Ectodermal cell (in vitro differentiated cells): Measurements from ENCODE around the gene PROCA1.
"Not testable (repeated sequence)": the region's sequence is repeated elsewhere in the genome, so short reads cannot be mapped to it uniquely, and the experiment has no call there.

Experiments
- H3K27ac ChIP-seq: 2 replicates; pipeline ENCODE4 v1.7.0; 2013; ENCODE audit warnings: mild to moderate bottlenecking, low read depth, low read length; ENCODE audit not compliant: insufficient read depth, poor library complexity, severe bottlenecking
- H3K27me3 ChIP-seq: 2 replicates; pipeline ENCODE4 v1.7.0; 2013; ENCODE audit warnings: mild to moderate bottlenecking, low read length; ENCODE audit not compliant: insufficient read depth, control insufficient read depth, poor library complexity, severe bottlenecking
- H3K36me3 ChIP-seq: one replicate; pipeline ENCODE4 v1.7.0; 2013; ENCODE audit warnings: low read length; ENCODE audit not compliant: control insufficient read depth, insufficient read depth
- H3K4me1 ChIP-seq: one replicate; pipeline ENCODE4 v1.7.0; 2013; ENCODE audit warnings: low read length; ENCODE audit not compliant: control insufficient read depth, insufficient read depth
- H3K4me3 ChIP-seq: 2 replicates; pipeline ENCODE4 v1.7.0; 2013; ENCODE audit warnings: low read depth, low read length, control low read depth; ENCODE audit not compliant: insufficient read depth
- H3K9me3 ChIP-seq: 2 replicates; pipeline ENCODE4 v1.7.0; 2013; ENCODE audit warnings: mild to moderate bottlenecking, low read length, moderate library complexity; ENCODE audit not compliant: control insufficient read depth
- WGBS, 2 experiments: methylation state at CpG; one replicate each; pipeline ENCODE4 v1.1.7; 2013; ENCODE audit warnings: missing lambda C conversion rate in 2 of 2; 5-methylcytosine and 5-hydroxymethylcytosine counted together

PROCA1 gene

GRCh38 chr17:28723836-28724499, 12.3 kb upstream of the PROCA1 start:
- H3K27me3 ChIP-seq, H3K27ac ChIP-seq, H3K9me3 ChIP-seq, H3K4me3 ChIP-seq: not testable (repeated sequence)
- H3K4me1 ChIP-seq: peaks cover 38% of the 10 kb centered on the region
- 88 to 92% methylated on average over 4 of the region's 4 CpGs for WGBS, 2 experiments
- H3K36me3 ChIP-seq: peaks cover 26% of the 10 kb centered on the region

- H3K4me3 ChIP-seq: no peak overlapping the region
- no peaks in the 10 kb centered on the region for H3K27me3 ChIP-seq
- H3K4me1 ChIP-seq: peaks cover 45% of the 10 kb centered on the region
- H3K36me3 ChIP-seq: peaks cover 26% of the 10 kb centered on the region
- no peak overlapping the region for H3K27ac ChIP-seq
- H3K9me3 ChIP-seq: no peaks in the 10 kb centered on the region
- 92 to 93% methylated on average over 6 of the region's 6 CpGs for WGBS, 2 experiments
Observed at GRCh38 chr17:28723159-28723835, 11.6 kb upstream of the PROCA1 start.

GRCh38 chr17:28722417-28723158, 10.9 kb upstream of the PROCA1 start:
- H3K4me3 ChIP-seq: no peak overlapping the region
- peaks cover 47% of the 10 kb centered on the region for H3K4me1 ChIP-seq
- no peaks in the 10 kb centered on the region for H3K9me3 ChIP-seq
- peaks cover 26% of the 10 kb centered on the region for H3K36me3 ChIP-seq
- no peaks in the 10 kb centered on the region for H3K27me3 ChIP-seq
- no peak overlapping the region for H3K27ac ChIP-seq
- 92 to 95% methylated on average over 6 to 7 of the region's 7 CpGs for WGBS, 2 experiments

- Histone ChIP-seq H3K4me1 (peaks cover 47% of the 10 kb centered on the region), H3K36me3 (peaks cover 26% of the 10 kb centered on the region), H3K4me3 (peak overlapping the region; percentile 99)
- not testable (repeated sequence) for H3K9me3 ChIP-seq, H3K27me3 ChIP-seq, H3K27ac ChIP-seq
- 24 to 30% methylated on average over 19 of the region's 19 CpGs for WGBS, 2 experiments
Observed at GRCh38 chr17:28720997-28721329, 9.3 kb upstream of the PROCA1 start.

- Histone ChIP-seq H3K36me3 (peaks cover 28% of the 10 kb centered on the region), H3K4me1 (peaks cover 46% of the 10 kb centered on the region), H3K27me3 (no peaks in the 10 kb centered on the region), H3K27ac (peak overlapping the region; percentile 76), H3K4me3 (peak overlapping the region; percentile 99), H3K9me3 (no peaks in the 10 kb centered on the region)
- WGBS, 2 experiments: 1 to 2% methylated on average over 27 to 28 of the region's 30 CpGs
Observed at GRCh38 chr17:28720247-28720996, 8.7 kb upstream of the PROCA1 start.

GRCh38 chr17:28719021-28719433, 7.3 kb upstream of the PROCA1 start:
- Histone ChIP-seq H3K27ac (peak overlapping the region; percentile 84), H3K4me1 (peaks cover 36% of the 10 kb centered on the region), H3K27me3 (no peaks in the 10 kb centered on the region), H3K4me3 (peak overlapping the region; percentile 99), H3K36me3 (peaks cover 40% of the 10 kb centered on the region), H3K9me3 (no peaks in the 10 kb centered on the region)
- WGBS, 2 experiments: 32% methylated on average over 17 of the region's 18 CpGs

- H3K27ac ChIP-seq: peak overlapping the region; percentile 87
- H3K9me3 ChIP-seq: no peaks in the 10 kb centered on the region
- H3K4me3 ChIP-seq: peak overlapping the region; percentile 93
- no peaks in the 10 kb centered on the region for H3K27me3 ChIP-seq
- H3K4me1 ChIP-seq: peaks cover 36% of the 10 kb centered on the region
- H3K36me3 ChIP-seq: peaks cover 37% of the 10 kb centered on the region
- 7 to 11% methylated on average over 16 to 17 of the region's 18 CpGs for WGBS, 2 experiments
Observed at GRCh38 chr17:28718333-28719020, 6.8 kb upstream of the PROCA1 start.

GRCh38 chr17:28717578-28718332, 6.1 kb upstream of the PROCA1 start, which contains the start of gene RAB34:
Gene RAB34 (minus strand): TSS chr17:28717868. CDS start chr17:28717266, 602 bp downstream.
- no peaks in the 10 kb centered on the region for H3K27me3 ChIP-seq
- peak within 1 kb of the TSS; percentile 87 for H3K27ac ChIP-seq
- H3K9me3 ChIP-seq: no peaks in the 10 kb centered on the region
- H3K36me3 ChIP-seq: peaks cover 30% of the 10 kb centered on the region
- H3K4me1 ChIP-seq: peaks cover 31% of the 10 kb centered on the region
- WGBS, 2 experiments: 0% methylated on average over 58 to 60 of the region's 60 CpGs
- peak within 1 kb of the TSS; percentile 93 for H3K4me3 ChIP-seq
